Stomach (tissue), 9 donors: ENCODE measurements around the gene ASB8. TPM values are rescaled to one million over a fixed set of nuclear protein-coding genes. Genes with fewer than 3 reads are reported as not detected.

Experiments
- DNase-seq, 2 donors: peaks; one replicate each; pipeline versions ENCODE4 v3.0.0 to v3.0.0-alpha.2; 2013 to 2019
- H3K27ac ChIP-seq, 5 donors: fragments of 200-600 bp in 4 of 5; sonication (generic) in 4 of 5; one replicate each; pipeline ENCODE4 v1.5.1; 2013 to 2019; ENCODE audit warnings: mild to moderate bottlenecking in 1 of 5, moderate library complexity in 1 of 5
- H3K27me3 ChIP-seq, 3 donors: fragments of 200-600 bp; sonication (generic); one replicate each; pipeline ENCODE4 v1.5.1; 2017 to 2019; ENCODE audit warnings: mixed run types in 1 of 3
- H3K36me3 ChIP-seq, 4 donors: fragments of 200-600 bp; sonication (generic); 1 replicate in 3 of 4; 2 replicates in 1 of 4; pipeline ENCODE4 v1.5.1; 2016 to 2019
- H3K4me1 ChIP-seq, 4 donors: fragments of 200-600 bp; sonication (generic); one replicate each; pipeline ENCODE4 v1.5.1; 2016 to 2019
- H3K4me3 ChIP-seq, 4 donors: fragments of 200-600 bp; sonication (generic) in 3 of 4; one replicate each; pipeline ENCODE4 v1.5.1; 2016 to 2019; ENCODE audit warnings: mild to moderate bottlenecking in 1 of 4
- H3K9me3 ChIP-seq, 4 donors: fragments of 200-600 bp; sonication (generic); one replicate each; pipeline ENCODE4 v1.5.1; 2016 to 2019
- CTCF ChIP-seq, 7 experiments: fragments of 450-650 bp in 4 of 7; fragments of 200-600 bp in 3 of 7; sonication (generic) in 3 of 7; IDR thresholded peaks; one replicate each; pipeline ENCODE4 v1.5.1; 2016 to 2019; ENCODE audit warnings: antibody characterized with exemption in 7 of 7, control low read depth in 2 of 7, mild to moderate bottlenecking in 1 of 7
- EP300 ChIP-seq: sonication (generic); formaldehyde crosslinking; IDR thresholded peaks from one replicate; pipeline ENCODE4 v1.6.1; 2017; ENCODE audit warnings: antibody characterized with exemption
- POLR2A ChIP-seq, 4 donors: fragments of 450-650 bp; IDR thresholded peaks; one replicate each; pipeline ENCODE4 v1.6.1; 2016; ENCODE audit warnings: antibody characterized with exemption in 4 of 4, control low read depth in 2 of 4, mild to moderate bottlenecking in 1 of 4, moderate library complexity in 1 of 4
- POLR2AphosphoS5 ChIP-seq, 3 donors: sonication (generic); formaldehyde crosslinking; IDR thresholded peaks; one replicate each; pipeline ENCODE4 v1.6.1; 2016; ENCODE audit warnings: antibody characterized with exemption in 3 of 3
- WGBS, 5 donors: extraction: QIAGEN DNeasy Blood & Tissue Kit in 3 of 5; methylation state at CpG; one replicate each; pipeline versions ENCODE4 v1.1.5 to v1.1.7; 2013 to 2018; 5-methylcytosine and 5-hydroxymethylcytosine counted together
- intact Hi-C: fragments of 100-400 bp; cut with DNase I; formaldehyde crosslinking; loops from one replicate; pipeline ENCODE4 v1.15.1; 2023; ENCODE audit warnings: low total_unique reads
- polyA plus RNA-seq, 3 donors: library from polyadenylated mRNA; stranded (reverse); fragments of 200-250 nt; gene quantifications; one replicate each; pipeline ENCODE4 v1.2.3, GENCODE V29; 2013
- total RNA-seq, 5 donors: library from RNA; depleted of rRNA; stranded (reverse); fragments of >200 nt; gene quantifications; one replicate each; pipeline versions ENCODE4 v1.1.0 to v1.2.3, GENCODE V29; 2014 to 2016
- donor health status: healthy with polysubstance abuse.
- donor health status: Bipolar disorder and iron deficiency.
- donor health status: healthy.

The ASB8 gene
- total and polyA plus RNA-seq, 8 donors = 4.3 to 47.2 (median 17.5) TPM

- Histone ChIP-seq H3K9me3 (peaks cover 0 to 10% (median 5%) of the 10 kb centered on the region in 4 donors), H3K36me3 (peaks cover 0 to 5% (median 0%) of the 10 kb centered on the region in 4 donors), H3K27me3 (no peaks in the 10 kb centered on the region), H3K4me1 (peaks cover 4 to 33% (median 20%) of the 10 kb centered on the region in 4 donors), H3K4me3 (peak overlapping the region; percentile 45 to 70 (median 65)), H3K27ac (peak overlapping the region; percentile 92 to 98 (median 96))
- intact Hi-C loops = no loop called here
- TF ChIP-seq POLR2AphosphoS5 (IDR thresholded peaks at IDR 0.05) (no peak), EP300 (no peak)
- WGBS, 5 donors = 8 to 15% (median 11%) methylated on average over 26 of the region's 26 CpGs
- DNase-seq = peak; percentile 42 to 75
Observed at GRCh38 chr12:48198672-48198971, 41.3 kb upstream of the ASB8 start.

GRCh38 chr12:48197971-48198671 lies 40.8 kb upstream of the ASB8 start:
- peaks cover 0 to 7% (median 3%) of the 10 kb centered on the region in 4 donors for H3K9me3 ChIP-seq
- peaks cover 4 to 33% (median 20%) of the 10 kb centered on the region in 4 donors for H3K4me1 ChIP-seq
- TF ChIP-seq EP300 (peak; percentile 2), POLR2AphosphoS5 (IDR thresholded peaks at IDR 0.05) (peak; percentile 94 to 100 (median 99)), CTCF (IDR thresholded peaks at IDR 0.05) (no peak), POLR2A (IDR thresholded peaks at IDR 0.05) (peak in 2 of 4 donors; percentile 87 to 91)
- peak; percentile 98 for DNase-seq
- H3K27me3 ChIP-seq = peaks cover 0 to 1% (median 0%) of the 10 kb centered on the region in 3 donors
- peak overlapping the region; percentile 45 to 70 (median 65) for H3K4me3 ChIP-seq
- intact Hi-C loops = no loop called here
- peaks cover 0 to 5% (median 0%) of the 10 kb centered on the region in 4 donors for H3K36me3 ChIP-seq
- 0 to 2% (median 1%) methylated on average over 8 to 39 of the region's 39 CpGs for WGBS, 5 donors
- H3K27ac ChIP-seq = peak overlapping the region; percentile 92 to 98 (median 96)

- H3K36me3 ChIP-seq = peaks cover 0 to 5% (median 0%) of the 10 kb centered on the region in 4 donors
- TF ChIP-seq CTCF (IDR thresholded peaks at IDR 0.05) = peak in 5 of 7 experiments; percentile 11 to 38 (median 26)
- TF ChIP-seq EP300 = no peak
- WGBS, 5 donors = 0% methylated on average over 10 of the region's 10 CpGs
- DNase-seq = peak in 1 of 2 donors; percentile 77
- H3K9me3 ChIP-seq = peaks cover 0 to 2% (median under 1%) of the 10 kb centered on the region in 4 donors
- H3K27me3 ChIP-seq = peaks cover 0 to 5% (median 0%) of the 10 kb centered on the region in 3 donors
- peak overlapping the region; percentile 45 to 70 (median 65) for H3K4me3 ChIP-seq
- H3K4me1 ChIP-seq = peaks cover 4 to 33% (median 20%) of the 10 kb centered on the region in 4 donors
- intact Hi-C loops = no loop called here
- peak overlapping the region; percentile 92 to 98 (median 96) for H3K27ac ChIP-seq
Observed at GRCh38 chr12:48197549-48197970, 40.2 kb upstream of the ASB8 start.

GRCh38 chr12:48194799-48195201 lies 37.5 kb upstream of the ASB8 start:
- DNase-seq = no peak
- 36 to 61% (median 53%) methylated on average over 1 of the region's 1 CpG for WGBS, 5 donors
- intact Hi-C loops = no loop called here
- H3K4me1 ChIP-seq = peaks cover 4 to 21% (median 16%) of the 10 kb centered on the region in 4 donors
- no peak overlapping the region for H3K4me3 ChIP-seq
- no peaks in the 10 kb centered on the region for H3K36me3 ChIP-seq
- H3K9me3 ChIP-seq = no peaks in the 10 kb centered on the region
- H3K27me3 ChIP-seq = peaks cover 0 to 19% (median 0%) of the 10 kb centered on the region in 3 donors
- no peak overlapping the region for H3K27ac ChIP-seq
- no peak for TF ChIP-seq POLR2A (IDR thresholded peaks at IDR 0.05)
- no peak for TF ChIP-seq CTCF (IDR thresholded peaks at IDR 0.05)
- no peak for TF ChIP-seq POLR2AphosphoS5 (IDR thresholded peaks at IDR 0.05)
- no peak for TF ChIP-seq EP300

- Histone ChIP-seq H3K27ac (no peak overlapping the region), H3K4me3 (no peak overlapping the region), H3K4me1 (peaks cover under 1 to 9% (median 7%) of the 10 kb centered on the region in 4 donors), H3K36me3 (no peaks in the 10 kb centered on the region), H3K9me3 (no peaks in the 10 kb centered on the region), H3K27me3 (peaks cover 0 to 21% (median 0%) of the 10 kb centered on the region in 3 donors)
- TF ChIP-seq CTCF (IDR thresholded peaks at IDR 0.05) (no peak), POLR2AphosphoS5 (IDR thresholded peaks at IDR 0.05) (no peak), EP300 (no peak), POLR2A (IDR thresholded peaks at IDR 0.05) (no peak)
- intact Hi-C loops = no loop called here
- 73 to 75% (median 75%) methylated on average over 2 of the region's 2 CpGs for WGBS, 5 donors
- no peak for DNase-seq
Observed at GRCh38 chr12:48193623-48194022, 36.3 kb upstream of the ASB8 start.
